Midbrain (tissue), 1 donor: ENCODE measurements around the gene HSP90B1.

Source experiments
- DNase-seq: peaks from one replicate; lab custom pipeline; 2025; lab: John Stamatoyannopoulos, UW

The HSP90B1 gene

DNA sequence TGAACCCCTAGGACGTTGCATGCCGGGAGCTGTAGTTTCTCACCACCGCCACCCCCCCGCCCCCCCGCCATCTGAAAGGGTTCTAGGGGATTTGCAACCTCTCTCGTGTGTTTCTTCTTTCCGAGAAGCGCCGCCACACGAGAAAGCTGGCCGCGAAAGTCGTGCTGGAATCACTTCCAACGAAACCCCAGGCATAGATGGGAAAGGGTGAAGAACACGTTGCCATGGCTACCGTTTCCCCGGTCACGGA lies 501 bp upstream of the HSP90B1 start:
- no peak for DNase-seq

DNA sequence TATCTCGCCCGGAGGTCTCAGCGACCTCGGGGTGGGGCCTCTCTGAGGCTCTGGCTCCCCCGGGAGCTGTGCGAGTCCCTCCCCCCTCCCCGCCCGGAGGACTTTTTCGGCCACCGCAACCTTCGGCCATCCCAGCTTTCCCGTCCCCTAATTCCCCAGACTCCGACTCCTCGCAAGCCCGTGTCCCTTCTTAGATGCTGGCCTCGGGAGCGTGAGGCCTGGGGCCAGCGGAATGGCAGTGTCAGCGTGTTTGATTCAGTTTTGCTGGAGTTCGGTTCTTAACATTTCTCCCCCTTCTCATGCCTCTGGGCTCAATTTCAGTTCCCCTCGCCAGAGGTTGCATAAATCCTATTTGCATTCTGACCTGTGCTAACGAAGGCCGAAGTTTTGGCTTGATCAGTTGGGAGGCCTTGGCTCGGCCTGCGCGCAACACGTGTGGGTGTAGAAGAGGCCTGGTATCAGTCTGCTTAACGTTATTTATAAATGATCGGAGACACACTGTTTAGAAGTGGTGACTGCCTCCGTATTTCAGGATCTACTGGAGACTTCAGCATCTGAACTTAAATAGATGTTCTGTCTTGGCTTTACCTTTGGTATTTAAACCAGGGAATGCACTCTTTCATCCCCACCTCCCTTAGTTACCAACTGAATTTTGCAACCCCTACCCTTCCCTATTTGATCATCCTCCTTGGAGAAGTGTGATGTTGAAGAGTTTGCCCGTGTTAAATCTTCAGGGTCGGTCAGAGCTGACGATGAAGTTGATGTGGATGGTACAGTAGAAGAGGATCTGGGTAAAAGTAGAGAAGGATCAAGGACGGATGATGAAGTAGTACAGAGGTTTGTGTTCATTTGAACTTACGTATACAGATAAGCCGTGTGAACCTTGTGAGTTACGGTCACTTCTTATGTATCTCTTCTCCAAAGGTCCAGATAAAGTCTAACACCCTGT lies 851 bp downstream of the HSP90B1 start:
- DNase-seq = no peak

DNA sequence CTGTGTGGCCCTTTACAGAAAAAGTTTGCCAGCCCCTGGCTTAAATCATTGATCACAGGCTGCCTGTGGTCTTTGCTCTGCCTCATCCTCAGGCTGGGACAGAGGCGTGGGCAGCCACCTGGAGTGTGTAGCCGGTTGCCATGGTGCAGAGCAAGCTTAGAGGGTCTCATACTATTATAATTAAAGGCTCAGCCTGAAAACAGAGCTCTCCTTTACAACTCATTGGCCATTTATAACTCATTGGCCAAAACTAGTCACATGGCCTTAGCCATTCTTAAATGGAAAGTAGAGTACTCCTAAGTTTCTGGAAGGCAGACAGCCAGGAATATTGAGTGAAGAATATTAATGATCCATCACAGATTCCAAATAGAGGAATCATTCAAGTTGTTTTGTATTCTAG lies 3.0 kb downstream of the HSP90B1 start:
- DNase-seq = no peak

DNA sequence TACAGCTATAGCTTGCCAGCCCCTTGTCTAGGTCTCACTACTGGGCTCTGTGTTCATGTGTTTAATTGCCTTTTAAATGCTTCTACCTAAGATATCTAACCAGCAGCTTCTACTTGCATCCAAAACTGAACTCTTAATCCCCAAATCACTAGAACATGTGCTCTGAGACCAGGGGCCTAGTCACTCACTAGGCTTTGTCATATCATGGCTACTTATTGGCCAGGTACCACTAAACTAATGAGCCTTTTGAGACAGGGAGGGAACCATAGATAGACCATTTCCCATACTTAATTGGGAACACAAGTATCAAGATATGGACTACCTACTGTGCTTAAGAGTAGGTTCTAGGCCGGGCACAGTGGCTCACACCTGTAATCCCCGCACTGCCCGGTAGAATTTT lies 6.5 kb downstream of the HSP90B1 start:
- no peak for DNase-seq

DNA sequence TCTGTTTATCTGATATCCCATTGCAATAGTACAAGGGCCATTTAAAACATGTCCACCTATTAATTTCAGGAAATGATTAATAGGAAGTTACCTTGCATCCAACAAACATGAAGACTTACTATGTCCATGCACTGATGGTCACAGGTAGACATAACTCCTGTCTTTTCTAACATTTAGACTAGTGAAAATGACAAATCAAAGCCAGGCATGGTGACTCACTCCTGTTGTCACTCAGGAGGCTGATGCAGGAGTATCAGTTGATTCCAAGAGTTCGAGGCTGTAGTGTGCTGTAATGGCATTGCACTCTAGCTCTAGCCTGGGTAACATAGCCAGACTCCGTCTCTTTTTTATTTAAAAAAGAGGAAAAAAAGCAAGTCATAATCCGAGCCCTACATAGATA lies 14.8 kb downstream of the HSP90B1 start:
- no peak for DNase-seq

DNA sequence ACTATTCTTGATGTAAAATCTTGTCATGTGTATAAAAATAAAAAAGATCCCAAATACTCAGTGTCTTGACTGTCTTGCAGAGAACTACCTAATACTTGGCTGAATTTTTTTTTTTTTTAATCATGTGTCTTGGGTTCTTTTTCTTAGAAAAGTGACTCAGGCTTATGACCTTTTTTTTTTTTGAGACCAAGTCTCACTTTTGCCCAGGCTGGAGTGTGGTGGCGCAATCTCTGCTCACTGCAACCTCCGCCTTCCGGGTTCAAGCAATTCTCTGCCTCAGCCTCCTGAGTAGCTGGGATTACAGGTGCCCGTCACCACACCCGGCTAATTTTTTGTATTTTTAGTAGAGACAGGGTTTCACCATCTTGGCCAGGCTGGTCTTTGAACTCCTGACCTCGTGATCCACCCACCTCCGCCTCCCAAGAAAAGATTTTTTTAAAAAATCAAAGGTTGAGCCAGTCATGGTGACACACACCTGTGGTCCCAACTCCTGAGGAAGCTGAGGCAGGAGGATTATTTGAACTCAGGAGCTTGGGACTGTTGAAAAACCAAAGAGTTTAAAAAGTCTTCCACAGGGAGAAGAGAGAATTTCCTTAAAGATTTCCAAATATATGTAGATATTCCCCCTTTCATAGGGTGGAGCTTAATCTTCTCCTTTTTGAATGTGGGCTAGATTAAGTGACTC lies 17.8 kb downstream of the HSP90B1 start:
- DNase-seq = no peak

DNA sequence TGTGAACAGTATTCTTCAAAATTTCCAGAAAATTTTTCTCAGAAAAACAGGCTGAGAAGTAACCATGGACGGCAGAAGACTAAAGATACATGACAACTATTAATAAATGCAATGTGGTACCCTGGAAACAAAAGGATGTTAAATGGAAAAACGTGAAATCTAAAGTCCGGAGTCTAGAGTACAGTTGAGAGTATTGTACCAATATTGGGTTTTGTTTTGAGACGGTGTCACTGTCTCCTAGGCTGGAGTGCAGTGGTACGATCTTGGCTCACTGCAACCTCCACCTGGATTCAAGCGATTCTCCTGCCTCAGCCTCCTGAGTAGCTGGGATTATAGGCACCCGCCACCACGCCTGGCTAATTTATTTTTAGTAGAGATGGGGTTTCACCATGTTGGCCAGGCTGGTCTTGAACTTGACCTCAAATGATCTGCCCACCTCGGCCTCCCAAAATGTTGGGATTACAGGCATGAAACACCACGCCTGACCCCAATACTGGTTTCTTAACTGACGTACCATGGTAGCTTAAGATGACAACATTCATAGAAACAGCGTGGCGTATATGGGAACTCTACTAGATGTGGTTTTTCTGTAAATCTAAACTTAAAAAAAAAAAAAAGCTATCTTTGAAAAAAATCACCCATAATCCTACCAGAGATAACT lies 18.7 kb downstream of the HSP90B1 start:
- no peak for DNase-seq

DNA sequence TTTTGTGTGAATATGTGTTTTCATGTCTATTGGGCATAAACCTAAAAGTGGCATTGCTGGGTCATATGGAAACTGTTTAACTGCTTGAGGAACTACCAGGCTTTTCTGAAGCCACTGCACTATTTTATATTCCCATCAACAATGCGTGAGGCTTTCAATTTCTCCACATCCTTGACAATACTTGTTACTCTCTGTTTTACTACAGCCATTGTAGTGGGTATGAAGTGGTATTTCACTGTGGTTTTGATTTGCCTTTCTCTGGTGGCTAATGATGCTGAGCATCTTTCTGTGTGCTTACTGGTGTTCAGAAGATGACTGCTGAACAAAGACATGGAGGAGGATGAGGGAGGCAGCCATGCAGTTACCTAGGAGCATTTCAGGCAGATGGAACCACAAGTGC lies 22.3 kb downstream of the HSP90B1 start:
- DNase-seq = no peak

DNA sequence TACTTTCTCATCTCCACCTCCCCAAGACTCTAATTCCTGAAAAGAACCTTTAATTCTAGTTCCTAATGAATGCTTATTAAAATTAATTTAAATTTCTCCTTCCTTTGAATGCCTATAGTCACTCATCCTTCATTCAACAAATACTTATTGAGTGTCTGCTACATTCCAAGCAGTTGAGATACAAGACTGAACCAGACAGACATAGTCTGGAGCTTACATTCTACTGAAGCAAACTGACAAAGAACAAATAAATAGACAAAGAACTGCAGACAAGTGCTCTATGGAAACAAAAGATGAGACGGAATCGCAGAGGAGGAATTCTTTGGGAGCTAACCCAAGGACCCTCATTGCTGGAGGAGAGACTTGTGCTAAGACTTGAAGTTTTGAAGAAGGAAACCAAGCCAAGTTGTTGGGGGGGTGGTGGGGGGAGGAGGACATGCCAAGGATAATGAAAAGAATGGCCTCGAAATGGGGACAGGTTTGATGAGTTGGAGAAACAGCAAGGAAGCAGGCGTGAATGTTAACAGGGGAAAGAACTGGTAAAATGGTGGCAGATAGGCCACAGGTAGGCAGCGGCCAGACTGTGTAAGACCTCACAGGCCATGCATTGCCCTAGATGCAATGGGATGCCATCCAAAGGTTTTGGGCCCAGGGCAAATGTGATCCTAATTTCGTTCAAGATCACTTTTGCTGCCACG lies 25.8 kb downstream of the HSP90B1 start:
- no peak for DNase-seq

DNA sequence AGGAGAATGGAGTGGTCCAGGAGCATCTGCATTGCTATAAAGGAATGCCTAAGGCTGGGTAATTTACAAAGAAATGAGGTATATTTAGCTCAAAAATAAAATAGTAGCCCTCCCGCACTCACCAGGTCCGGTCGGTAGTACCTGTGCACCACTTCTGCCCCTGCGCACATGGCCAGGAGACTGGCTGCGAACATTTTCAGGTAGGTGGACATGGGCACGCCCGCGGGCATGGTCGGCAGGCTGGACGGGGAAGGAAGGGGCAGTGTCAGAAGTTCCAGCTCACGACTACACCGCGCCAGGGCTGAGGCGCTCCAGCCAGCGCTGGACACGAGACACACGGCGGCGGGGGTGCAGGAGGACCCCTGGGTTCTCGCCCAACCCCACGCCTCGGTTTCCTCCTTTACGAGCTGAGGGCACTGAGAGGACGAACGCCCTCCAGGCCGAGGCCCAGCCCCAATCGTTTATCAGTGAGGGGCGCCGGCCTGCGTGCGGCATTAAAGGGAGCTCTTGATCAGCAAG lies 26.4 kb downstream of the HSP90B1 start:
- no peak for DNase-seq

DNA sequence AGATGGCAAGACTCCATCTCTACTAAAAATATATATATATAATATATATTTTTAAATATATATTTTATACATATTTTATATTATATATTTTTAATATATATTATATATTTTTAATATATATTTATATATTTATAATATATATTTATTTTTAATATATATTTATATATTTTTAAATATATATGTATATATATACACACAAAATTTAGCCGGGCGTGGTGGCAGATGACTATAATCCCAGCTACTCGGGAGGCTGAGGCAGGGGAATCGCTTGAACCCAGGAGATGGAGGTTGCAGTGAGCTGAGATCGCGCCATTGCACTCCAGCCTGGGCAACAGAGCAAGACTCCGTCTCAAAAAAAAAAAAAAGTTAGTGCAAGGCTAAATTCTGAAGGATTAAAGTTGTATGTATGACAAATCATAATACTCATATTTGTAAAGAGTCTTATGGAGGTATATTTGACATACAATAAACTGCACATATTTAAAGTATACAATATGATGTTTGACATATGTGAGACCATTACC lies 27.7 kb downstream of the HSP90B1 start:
- no peak for DNase-seq

DNA sequence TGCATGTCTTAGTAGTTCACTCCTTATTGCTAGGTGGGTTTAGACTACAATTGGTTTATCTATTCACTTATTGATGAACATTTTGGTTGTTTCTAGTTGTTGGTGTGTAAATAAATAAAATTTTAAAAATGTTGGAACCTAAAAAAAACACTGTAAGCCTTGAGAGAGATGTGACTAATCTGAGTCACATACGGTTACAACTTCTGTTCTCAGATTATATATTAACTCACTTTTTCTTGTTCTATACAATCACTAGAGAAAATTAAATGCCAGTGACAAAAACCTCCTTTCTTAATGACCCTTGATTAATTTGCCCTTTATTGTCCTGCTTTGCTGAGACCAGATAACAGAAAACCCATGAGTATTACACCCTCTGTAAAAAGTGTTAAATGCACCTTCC lies 28.4 kb downstream of the HSP90B1 start:
- DNase-seq = no peak

DNA sequence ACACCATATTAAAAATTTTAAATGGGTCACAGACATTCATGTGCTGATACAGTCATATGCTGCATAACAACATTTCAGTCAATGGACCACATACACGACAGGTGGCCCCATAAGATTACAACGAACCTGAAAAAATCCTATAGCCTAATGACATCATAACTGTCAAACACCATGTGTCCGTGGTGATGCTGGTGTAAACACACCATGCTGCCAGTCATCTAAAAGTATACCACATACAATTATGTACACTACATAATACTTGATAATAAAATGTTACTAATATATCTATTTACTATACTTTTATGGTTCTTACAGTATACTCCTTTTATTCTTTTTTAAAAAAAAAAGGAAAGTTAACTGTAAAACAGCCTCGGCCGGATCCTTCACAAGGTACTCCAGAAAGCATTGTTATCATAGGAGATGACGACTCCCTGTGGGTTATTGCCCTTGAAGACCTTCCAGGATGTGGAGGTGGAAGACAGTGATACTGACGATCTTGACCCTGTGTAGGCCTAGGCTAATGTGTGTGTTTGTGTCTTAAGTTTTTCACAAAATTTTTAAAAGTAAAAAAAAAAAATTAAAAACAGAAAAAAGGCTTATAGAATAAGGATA lies 30.5 kb downstream of the HSP90B1 start:
- no peak for DNase-seq

DNA sequence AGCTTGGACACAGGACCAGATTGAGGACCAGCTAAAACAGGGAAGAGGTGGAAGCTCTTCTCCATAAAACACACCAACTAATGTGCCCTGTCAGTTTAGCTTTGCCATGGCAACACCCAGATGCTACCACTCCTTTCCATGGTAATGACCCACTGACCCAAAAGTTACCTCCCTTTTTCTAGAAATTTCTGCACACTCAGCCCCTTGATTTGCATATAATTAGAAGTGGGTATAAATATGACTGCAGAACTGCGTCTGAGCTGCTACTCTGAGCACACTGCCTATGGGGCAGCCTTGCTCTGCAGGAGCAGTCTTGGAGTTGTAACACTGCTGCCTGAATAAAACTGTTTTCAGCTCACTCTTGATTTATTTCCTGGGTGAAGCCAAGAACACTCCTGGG lies 32.3 kb downstream of the HSP90B1 start:
- DNase-seq = no peak

DNA sequence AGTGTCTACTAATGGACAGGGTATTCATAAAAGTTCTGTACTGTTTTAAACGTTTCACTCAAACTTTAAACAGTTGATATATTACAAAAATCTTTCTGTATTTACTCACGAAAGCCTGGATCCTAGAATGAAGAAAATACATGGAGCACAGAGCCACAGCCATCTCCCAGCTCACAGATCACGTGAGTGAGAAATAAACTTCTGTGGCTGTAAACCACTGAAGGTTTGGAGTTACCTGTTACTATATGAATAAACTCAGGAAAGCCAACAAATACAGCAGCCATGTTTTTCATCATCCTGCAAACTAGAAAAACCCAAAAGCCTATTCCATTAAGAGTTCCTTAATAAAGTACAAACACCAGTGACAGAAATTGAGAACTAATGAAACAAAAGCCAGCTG lies 34.6 kb downstream of the HSP90B1 start:
- DNase-seq = no peak

DNA sequence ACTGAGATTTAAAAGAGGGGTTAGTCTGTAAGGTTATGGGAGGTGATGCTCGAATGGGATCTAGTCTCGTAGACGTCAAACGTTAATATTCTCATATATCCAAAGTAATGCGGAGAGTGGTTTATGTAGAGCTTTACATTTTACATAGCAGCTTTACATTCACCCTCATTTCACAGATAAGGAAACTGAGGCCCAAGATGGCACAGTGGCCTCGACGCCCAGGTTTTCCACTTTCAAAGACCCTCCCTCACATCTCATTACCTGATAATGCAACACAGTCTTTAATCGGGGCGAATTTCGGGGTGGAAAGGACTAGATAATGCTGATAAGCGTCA lies 35.0 kb downstream of the HSP90B1 start:
- no peak for DNase-seq

DNA sequence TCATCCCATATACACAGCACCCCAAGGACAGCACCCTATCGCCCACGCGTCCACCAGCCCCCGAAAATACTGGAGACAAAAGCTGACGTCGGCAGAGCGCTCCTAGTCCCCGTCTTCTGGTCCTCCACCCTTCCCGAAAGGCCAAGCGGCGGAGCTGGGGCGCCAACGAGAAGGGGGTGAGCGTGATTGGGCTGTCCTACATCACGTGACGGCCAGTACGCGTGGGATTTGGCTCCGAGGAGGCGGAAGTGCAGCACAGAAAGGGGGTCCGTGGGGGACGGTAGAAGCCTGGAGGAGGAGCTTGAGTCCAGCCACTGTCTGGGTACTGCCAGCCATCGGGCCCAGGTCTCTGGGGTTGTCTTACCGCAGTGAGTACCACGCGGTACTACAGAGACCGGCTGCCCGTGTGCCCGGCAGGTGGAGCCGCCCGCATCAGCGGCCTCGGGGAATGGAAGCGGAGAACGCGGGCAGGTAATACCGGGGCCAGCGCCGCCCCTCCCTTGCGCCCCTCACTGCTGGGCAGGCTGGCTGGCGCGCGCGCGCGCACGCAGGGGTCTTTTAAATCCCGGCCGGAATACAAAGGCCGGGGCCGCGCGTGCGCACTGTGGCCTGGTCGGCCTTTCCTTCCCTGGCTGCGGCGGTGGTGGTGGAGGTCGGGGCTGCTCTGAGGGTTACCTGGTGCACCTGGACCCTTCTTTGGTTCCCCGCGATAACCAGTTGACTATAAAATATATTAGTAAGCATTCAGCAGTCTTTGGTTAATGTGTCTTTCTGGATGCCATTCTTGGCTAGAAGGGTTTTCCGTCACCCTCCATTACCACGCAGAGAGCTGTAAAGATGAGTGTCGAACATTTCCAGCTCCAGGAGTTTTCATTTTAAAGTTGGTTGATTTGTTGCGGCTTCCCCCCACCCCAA lies 35.6 kb downstream of the HSP90B1 start, which contains the start of gene TDG:
Gene TDG (plus strand): TSS at position 283 of the 915 bp plus-strand sequence. CDS start 166 bp downstream, at position 449.
- peak; percentile 98 for DNase-seq

DNA sequence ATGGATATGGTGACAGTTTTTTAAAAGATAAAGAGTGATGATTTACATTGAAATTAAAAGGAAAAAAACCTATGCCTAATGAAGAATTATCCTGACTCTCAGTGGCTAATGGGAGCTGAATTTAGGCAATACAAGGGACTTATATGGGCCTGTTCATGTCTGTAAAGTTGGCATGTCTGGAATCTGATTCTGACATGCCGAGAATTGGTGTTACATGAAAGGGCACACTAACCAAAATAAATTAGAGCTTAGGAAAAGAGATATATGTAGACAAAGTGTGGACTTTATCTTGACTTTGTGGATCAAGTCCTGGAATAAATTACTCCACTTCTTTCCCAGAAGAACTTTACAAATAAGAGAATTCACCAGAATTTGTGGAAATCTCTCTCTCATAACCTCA lies 36.5 kb downstream of the HSP90B1 start:
- no peak for DNase-seq

DNA sequence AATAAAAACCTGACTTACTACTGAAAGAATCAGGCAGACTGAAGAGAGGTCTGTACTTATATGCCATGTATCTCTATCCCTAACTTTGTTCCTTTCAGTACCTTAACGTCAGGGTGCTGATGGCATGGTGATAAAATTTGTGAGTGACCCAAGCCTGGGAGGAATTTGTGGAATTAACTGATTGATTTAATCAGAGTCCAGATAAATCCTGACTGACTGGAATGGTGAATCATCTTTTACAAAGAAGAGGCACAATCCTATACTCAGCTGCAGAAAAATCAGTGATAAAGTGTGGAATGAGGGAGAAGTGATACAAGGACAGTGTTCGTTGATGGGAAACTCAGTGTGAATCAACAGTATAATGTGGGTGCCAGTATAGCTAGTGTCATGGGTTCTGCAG lies 39.2 kb downstream of the HSP90B1 start:
- DNase-seq = no peak

DNA sequence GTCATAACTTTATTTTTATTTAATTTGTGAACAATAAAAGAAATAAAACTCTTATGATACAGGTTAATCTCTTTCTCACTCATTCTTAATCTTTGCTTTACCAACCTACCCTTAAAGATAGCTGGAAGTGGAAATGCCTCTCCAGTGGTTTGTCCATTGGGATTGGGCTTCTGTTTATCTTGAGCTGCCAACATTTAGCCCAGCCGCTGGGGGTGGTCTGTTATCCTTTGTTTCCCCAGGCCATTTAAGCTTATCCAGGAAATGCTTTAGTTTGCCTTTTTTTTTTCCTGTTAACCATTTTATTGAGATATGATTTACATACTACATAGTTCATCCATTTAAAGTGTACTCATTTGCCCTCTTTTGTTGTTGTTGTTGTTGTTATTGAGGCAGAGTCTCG lies 43.7 kb downstream of the HSP90B1 start:
- DNase-seq = no peak

DNA sequence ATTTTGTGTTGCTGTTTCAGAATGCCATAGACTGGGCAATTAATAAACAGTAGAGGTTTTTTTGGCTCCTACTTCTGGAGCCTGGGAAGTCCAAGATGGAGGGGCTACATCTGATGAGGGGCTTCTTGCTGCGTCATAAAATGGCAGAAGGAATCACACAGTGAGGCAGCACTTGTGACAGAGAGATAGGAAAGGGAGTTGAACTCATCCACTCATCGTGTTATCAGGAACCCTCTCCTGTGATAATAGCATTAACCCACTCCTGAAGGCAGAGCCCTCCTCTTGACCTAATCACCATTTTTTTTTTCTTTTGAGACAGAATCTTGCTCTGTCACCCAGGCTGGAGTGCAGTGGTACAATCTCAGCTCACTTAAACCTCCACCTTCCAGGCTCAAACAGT lies 45.2 kb downstream of the HSP90B1 start:
- no peak for DNase-seq
